GM19193 (cell line): ENCODE measurements around the gene FAM3D.

Source experiments
- POLR2A ChIP-seq: IDR thresholded peaks from 4 replicates; pipeline ENCODE4 v1.6.1; 2011; ENCODE audit not compliant: insufficient read depth, insufficient read length; ENCODE audit errors: extremely low read depth

FAM3D gene

GRCh38 chr3:58688574-58688973, 22.0 kb upstream of the FAM3D start:
- TF ChIP-seq POLR2A = no peak

DNA sequence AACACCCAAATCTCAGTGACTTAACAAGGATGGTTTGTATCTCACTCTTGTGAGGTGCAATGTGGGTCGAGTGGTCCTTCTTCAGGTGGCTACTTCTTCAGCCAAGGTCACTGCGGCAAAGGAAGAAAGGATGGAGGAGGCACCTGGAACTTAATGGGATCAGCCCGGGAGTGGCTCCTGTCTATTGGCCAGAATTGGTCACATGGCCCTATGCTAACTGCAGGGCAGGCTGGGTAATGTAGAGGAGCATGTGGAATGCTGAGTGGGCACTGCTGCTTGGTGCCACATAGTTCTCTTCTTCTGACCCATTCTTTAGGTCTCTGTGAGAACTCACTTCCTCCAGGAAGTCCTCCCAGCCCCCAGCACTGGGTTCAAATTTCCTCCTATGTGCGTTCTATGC, 20.3 kb upstream of the FAM3D start:
- TF ChIP-seq POLR2A = no peak

GRCh38 chr3:58685641-58686040, 19.1 kb upstream of the FAM3D start:
- TF ChIP-seq POLR2A = no peak

DNA sequence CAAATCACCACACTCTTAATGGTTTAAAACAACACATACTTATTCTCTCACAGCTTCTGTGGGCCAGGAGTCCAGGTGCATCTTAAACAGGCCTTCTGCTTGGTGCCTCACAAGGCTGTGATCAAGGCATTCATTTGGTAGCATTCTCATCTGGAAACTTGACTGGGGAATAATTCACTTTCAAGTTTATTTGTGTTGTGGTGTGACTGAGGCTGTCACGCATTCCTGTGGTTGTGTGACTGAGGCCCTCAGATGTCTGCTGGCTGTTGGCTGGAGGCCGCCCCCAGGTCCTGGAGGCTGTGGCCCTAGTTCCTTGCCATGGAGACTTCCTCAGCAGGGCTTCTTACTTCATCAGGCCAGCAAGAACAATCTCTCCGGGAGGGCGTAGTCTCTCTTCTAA, 16.9 kb upstream of the FAM3D start:
- no peak for TF ChIP-seq POLR2A

- no peak for TF ChIP-seq POLR2A
Measured at GRCh38 chr3:58683001-58683458, 16.5 kb upstream of the FAM3D start.

- no peak for TF ChIP-seq POLR2A
Measured at GRCh38 chr3:58681863-58682262, 15.3 kb upstream of the FAM3D start.

DNA sequence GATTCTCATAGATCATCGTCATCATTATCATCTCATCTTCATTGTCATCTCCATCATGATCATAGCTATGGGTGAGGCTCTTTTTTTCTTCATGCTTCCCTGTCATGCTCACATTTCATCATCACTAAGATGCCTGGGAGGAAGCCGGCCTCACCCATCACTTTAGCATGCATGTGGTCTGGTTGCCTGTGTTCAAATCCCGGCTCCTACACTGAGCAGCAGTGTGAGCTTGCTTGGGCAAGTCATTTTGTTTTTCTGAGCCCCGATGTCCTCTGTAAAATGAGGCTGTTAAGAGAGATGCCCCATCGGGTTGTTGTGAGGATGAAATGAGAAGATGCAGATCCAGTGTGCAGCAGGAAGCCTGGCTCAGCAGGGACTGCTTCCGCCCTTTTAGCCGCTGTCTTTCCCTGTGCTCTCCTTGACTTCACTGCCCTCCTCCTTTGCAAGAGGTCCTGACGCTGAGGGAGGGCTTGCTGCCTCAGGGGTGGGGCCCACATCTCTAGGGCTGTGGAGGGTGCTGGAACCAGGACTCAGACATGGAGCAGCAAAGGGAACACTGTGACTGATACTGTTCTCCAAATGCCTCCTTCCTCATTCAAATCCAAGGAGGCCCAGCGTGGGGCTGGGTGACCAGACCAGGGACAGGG, 14.4 kb upstream of the FAM3D start:
- TF ChIP-seq POLR2A = no peak

- no peak for TF ChIP-seq POLR2A
Measured at GRCh38 chr3:58679974-58680666, 13.5 kb upstream of the FAM3D start.

- no peak for TF ChIP-seq POLR2A
Measured at GRCh38 chr3:58679446-58679845, 12.9 kb upstream of the FAM3D start.

- no peak for TF ChIP-seq POLR2A
Measured at GRCh38 chr3:58672880-58673279, 6.3 kb upstream of the FAM3D start.

GRCh38 chr3:58672451-58672850, 5.9 kb upstream of the FAM3D start:
- no peak for TF ChIP-seq POLR2A

DNA sequence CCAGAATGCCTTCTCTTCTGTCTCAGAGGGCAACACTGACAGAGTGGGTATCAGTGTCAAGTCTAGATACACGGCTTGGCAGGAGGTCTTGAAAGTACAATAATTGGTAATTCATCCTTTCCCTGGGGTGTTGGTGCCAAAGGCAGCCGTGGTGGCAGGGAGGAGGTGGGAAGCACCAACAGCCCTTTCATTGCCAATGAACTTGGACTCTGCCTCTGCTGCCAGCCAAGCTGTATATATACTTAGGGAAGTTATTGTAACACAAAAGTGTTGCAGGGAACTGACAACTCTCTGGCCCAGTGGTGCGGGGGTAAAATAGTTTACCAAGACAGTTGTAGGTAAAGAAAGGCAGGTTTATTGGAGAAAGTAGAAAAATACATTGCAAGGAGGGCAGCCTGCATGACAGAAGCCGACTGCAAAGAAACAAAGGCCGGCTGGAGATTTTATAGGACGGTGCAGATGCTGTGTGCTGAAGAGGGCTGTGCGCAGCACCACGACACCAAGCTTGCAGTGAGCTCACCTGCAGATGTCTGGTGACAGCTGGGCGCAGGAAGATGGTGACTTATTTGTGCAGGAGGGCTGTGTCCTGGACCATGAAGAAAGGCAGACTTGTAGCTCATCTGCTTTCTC, 4.0 kb upstream of the FAM3D start:
- TF ChIP-seq POLR2A = no peak

DNA sequence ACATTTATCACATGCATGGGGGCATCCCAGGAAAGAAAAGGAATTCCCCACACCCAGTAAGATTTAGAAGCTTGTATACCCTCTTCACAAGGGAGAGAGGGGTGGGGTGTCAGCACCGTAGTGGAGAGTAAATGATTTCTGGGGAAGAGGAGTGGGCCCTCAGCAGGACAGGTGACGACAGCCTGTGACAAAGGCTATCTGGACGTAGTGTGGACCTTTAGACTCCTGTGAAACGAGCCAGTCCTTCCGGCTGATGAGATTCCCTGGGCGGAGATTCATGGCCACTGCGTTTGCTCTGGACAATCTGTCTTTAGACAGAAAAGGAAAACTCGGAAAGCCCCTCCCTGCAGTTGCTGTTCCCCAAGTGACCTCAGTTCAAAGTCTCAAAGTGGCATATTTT, 1.7 kb upstream of the FAM3D start:
- TF ChIP-seq POLR2A = no peak

DNA sequence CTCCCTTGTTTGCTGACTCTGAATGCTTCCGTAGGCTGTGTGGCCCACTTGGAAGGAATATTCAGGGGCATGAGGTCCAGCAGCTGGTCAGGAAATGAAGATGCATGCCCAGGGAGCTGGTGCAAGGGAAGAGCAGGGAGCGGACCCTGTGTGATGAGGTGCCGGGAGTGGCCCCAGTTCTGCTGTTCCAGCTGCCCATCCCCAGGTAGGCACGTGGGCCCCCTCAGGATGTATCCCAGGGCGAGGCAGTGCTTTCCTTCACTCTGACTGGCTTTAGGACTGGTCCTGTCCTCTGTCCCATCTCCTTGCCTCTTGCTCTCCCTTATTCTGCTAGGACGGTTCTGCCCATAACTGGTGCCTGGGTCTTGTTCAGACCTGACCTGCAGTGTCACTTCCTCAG, 1.1 kb upstream of the FAM3D start:
- no peak for TF ChIP-seq POLR2A

GRCh38 chr3:58667229-58667628, 655 bp upstream of the FAM3D start:
- no peak for TF ChIP-seq POLR2A

GRCh38 chr3:58665405-58665804, 1.2 kb downstream of the FAM3D start:
- TF ChIP-seq POLR2A = no peak
